Skeletal muscle tissue (tissue), 4 donors: ENCODE results near the gene TSPYL2. TPM values are rescaled to one million over a fixed set of nuclear protein-coding genes. Genes with fewer than 3 reads are reported as not detected.

ENCODE experiments used
- H3K27ac ChIP-seq: one replicate; pipeline ENCODE4 v1.7.0; 2013; ENCODE audit warnings: mild to moderate bottlenecking, low read depth, low read length, inconsistent platforms
- H3K27me3 ChIP-seq, 3 donors: one replicate each; pipeline ENCODE4 v1.7.0; 2013; ENCODE audit warnings: low read length in 3 of 3; ENCODE audit not compliant: control insufficient read depth in 3 of 3, insufficient read depth in 3 of 3
- H3K36me3 ChIP-seq, 3 donors: one replicate each; pipeline ENCODE4 v1.7.0; 2013; ENCODE audit warnings: low read length in 3 of 3; ENCODE audit not compliant: control insufficient read depth in 3 of 3, insufficient read depth in 3 of 3
- H3K4me1 ChIP-seq, 3 donors: one replicate each; pipeline ENCODE4 v1.7.0; 2013; ENCODE audit warnings: low read length in 3 of 3, mild to moderate bottlenecking in 3 of 3; ENCODE audit not compliant: control insufficient read depth in 3 of 3, insufficient read depth in 3 of 3
- H3K4me3 ChIP-seq, 3 donors: one replicate each; pipeline ENCODE4 v1.7.0; 2013; ENCODE audit warnings: low read length in 3 of 3
- H3K9ac ChIP-seq, 3 donors: one replicate each; pipeline ENCODE4 v1.7.0; 2013; ENCODE audit warnings: low read length in 3 of 3, mild to moderate bottlenecking in 3 of 3, moderate library complexity in 2 of 3, low read depth in 1 of 3
- H3K9me3 ChIP-seq, 3 donors: one replicate each; pipeline ENCODE4 v1.7.0; 2013; ENCODE audit warnings: low read length in 3 of 3; ENCODE audit not compliant: control insufficient read depth in 3 of 3
- total RNA-seq: library from RNA; depleted of rRNA; stranded (reverse); fragments of >200 nt; gene quantifications from one replicate; pipeline ENCODE4 v1.2.3, GENCODE V29; 2014
- donor health status: Osteomylitis.

TSPYL2 gene
- total RNA-seq, 1 donor from 2014 or later = 7.3 TPM

DNA sequence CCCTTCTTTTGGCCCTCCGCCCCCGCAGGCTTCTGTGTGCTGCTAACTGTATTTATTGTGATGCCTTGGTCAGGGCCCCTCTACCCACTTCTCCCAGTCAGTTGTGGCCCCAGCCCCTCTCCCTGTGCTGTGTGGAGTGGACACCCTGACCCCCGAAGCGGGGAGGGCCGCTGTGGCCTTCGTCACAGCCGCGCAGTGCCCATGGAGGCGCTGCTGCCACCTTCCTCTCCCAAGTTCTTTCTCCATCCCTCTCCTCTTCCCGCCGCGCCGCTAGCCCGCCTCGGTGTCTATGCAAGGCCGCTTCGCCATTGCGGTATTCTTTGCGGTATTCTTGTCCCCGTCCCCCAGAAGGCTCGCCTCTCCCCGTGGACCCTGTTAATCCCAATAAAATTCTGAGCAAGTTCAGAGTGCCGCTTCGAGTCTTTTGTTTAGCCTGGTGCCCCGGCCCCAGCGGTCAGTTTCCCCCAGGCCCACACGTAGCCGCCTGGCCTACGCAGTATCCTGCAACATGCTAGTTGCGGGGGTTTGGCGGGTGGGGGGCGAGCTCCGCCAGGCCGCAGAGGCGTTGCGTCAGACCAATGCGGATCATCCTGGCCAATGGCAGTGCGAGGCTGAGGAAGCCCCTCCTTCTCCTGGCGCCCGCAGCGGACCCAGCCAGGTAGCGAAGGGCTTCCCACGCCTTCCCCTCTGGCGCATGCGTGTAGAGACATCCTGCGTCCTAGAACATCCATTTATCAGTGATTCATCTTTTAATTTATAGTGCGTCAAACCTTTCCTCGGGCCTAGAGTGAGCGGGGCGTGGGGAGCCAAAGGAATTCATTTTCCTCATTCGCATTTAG, 6.2 kb downstream of the TSPYL2 start:
- Histone ChIP-seq H3K9ac (peak overlapping the region; percentile 51 to 76 (median 61)), H3K4me1 (peaks cover 9 to 15% (median 14%) of the 10 kb centered on the region in 3 donors), H3K4me3 (peak overlapping the region; percentile 51 to 78 (median 72)), H3K36me3 (peaks cover 5 to 13% (median 9%) of the 10 kb centered on the region in 3 donors), H3K27me3 (no peaks in the 10 kb centered on the region), H3K27ac (peak overlapping the region; percentile 46), H3K9me3 (no peaks in the 10 kb centered on the region)

GRCh38 chrX:53089224-53089842, 7.2 kb downstream of the TSPYL2 start:
- no peaks in the 10 kb centered on the region for H3K9me3 ChIP-seq
- no peak overlapping the region for H3K27ac ChIP-seq
- no peaks in the 10 kb centered on the region for H3K27me3 ChIP-seq
- peaks cover 4 to 10% (median 4%) of the 10 kb centered on the region in 3 donors for H3K4me1 ChIP-seq
- H3K4me3 ChIP-seq = peak overlapping the region; percentile 51 to 78 (median 72)
- H3K36me3 ChIP-seq = peaks cover 3 to 13% (median 9%) of the 10 kb centered on the region in 3 donors
- peak overlapping the region; percentile 57 to 76 (median 61) for H3K9ac ChIP-seq

GRCh38 chrX:53089925-53090324, 7.8 kb downstream of the TSPYL2 start:
- Histone ChIP-seq H3K9ac (no peak overlapping the region), H3K4me1 (peaks cover 4 to 10% (median 9%) of the 10 kb centered on the region in 3 donors), H3K27me3 (no peaks in the 10 kb centered on the region), H3K36me3 (peaks cover 3 to 13% (median 9%) of the 10 kb centered on the region in 3 donors), H3K9me3 (no peaks in the 10 kb centered on the region), H3K27ac (no peak overlapping the region), H3K4me3 (no peak overlapping the region)

DNA sequence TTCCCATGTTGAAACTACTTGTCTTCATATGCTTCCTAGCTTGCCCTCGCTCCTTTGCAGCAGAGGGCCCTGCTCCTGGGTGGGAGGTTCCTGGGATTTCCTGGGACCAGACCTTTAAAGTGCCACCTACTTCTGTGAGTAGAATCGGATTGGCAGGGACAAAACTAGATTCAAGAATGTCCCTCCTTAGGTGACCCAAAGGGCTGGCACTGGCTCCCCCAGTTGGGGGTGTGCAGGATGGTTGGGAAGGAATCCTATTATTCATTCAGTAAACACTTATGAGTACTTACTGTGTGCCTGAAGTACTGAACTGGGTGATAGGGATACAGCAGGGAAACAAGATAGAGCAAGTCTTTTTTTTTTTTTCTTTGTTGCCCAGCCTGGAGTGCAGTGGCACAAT, 9.2 kb downstream of the TSPYL2 start:
- Histone ChIP-seq H3K27ac (no peak overlapping the region), H3K36me3 (peaks cover 0 to under 1% (median 0%) of the 10 kb centered on the region in 3 donors), H3K9me3 (no peaks in the 10 kb centered on the region), H3K4me3 (no peak overlapping the region), H3K9ac (no peak overlapping the region), H3K27me3 (no peaks in the 10 kb centered on the region), H3K4me1 (peaks cover 4 to 9% (median 8%) of the 10 kb centered on the region in 3 donors)

DNA sequence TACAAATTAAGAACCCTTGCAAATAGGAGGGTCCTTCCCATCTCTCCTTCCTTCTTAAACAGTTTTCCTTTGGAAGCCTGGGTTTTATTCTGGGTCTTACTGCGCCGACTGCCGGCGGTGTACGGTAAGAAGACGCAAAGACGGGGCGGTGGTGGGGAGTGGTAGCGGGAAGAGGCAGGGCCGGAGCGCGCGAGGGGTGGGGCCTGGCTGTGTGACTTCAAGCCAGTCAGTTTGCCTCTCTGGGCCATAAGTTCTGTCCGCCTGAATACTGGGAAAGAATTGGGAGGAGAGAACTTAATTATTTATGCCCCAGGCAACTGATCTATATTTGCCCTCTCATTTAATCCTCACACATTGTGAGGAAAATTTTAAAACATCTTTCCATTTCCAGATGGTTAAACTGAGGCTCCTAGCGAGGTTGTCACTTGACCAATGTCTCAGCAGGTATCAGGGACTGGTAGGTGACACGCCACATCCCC, 11.0 kb downstream of the TSPYL2 start:
- peak overlapping the region; percentile 39 to 78 (median 76) for H3K9ac ChIP-seq
- peak overlapping the region; percentile 64 to 84 (median 67) for H3K4me3 ChIP-seq
- peak overlapping the region; percentile 85 for H3K27ac ChIP-seq
- H3K9me3 ChIP-seq = no peaks in the 10 kb centered on the region
- no peaks in the 10 kb centered on the region for H3K36me3 ChIP-seq
- no peaks in the 10 kb centered on the region for H3K27me3 ChIP-seq
- H3K4me1 ChIP-seq = peaks cover 0 to 9% (median 4%) of the 10 kb centered on the region in 3 donors

GRCh38 chrX:53093748-53094581, 11.8 kb downstream of the TSPYL2 start, which contains the start of gene KANTR:
TSS of gene KANTR (plus strand) at chrX:53094142. CDS start at chrX:53124273, 30,131 bp downstream.
- H3K27ac ChIP-seq = peak within 1 kb of the TSS; percentile 85
- H3K4me3 ChIP-seq = peak within 1 kb of the TSS; percentile 71 to 84 (median 81)
- H3K27me3 ChIP-seq = no peaks in the 10 kb centered on the region
- H3K9me3 ChIP-seq = no peaks in the 10 kb centered on the region
- H3K9ac ChIP-seq = peak within 1 kb of the TSS; percentile 65 to 81 (median 76)
- peaks cover 0 to 9% (median 2%) of the 10 kb centered on the region in 3 donors for H3K4me1 ChIP-seq
- no peaks in the 10 kb centered on the region for H3K36me3 ChIP-seq

DNA sequence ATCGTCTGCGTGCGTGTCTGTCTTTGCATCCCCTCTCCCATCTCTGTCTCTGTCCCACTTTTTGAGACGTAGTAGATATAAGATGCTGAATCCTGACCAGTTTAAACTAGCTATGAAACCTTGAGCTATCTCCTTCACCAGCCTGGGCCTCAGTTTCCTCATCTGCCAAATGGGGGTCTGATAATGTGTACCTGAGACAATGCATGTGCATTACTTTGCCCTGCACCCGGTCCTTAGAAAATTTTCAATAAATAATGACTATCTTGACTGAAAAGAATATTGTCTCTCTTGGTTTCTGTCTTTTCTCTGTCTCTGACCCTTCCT, 12.4 kb downstream of the TSPYL2 start:
- Histone ChIP-seq H3K27ac (peak overlapping the region; percentile 66), H3K9ac (peak overlapping the region; percentile 65 to 81 (median 74)), H3K27me3 (no peaks in the 10 kb centered on the region), H3K4me3 (peak overlapping the region; percentile 71 to 84 (median 81)), H3K9me3 (no peaks in the 10 kb centered on the region), H3K36me3 (no peaks in the 10 kb centered on the region), H3K4me1 (peaks cover 0 to 9% (median 2%) of the 10 kb centered on the region in 3 donors)

- Histone ChIP-seq H3K9ac (no peak overlapping the region), H3K27me3 (no peaks in the 10 kb centered on the region), H3K4me1 (peaks cover 0 to 9% (median 2%) of the 10 kb centered on the region in 3 donors), H3K4me3 (no peak overlapping the region), H3K27ac (no peak overlapping the region), H3K36me3 (peaks cover 0 to under 1% (median 0%) of the 10 kb centered on the region in 3 donors), H3K9me3 (no peaks in the 10 kb centered on the region)
Observed at GRCh38 chrX:53095796-53096195, 13.6 kb downstream of the TSPYL2 start.

GRCh38 chrX:53114864-53115549, 32.8 kb downstream of the TSPYL2 start:
- Histone ChIP-seq H3K4me3 (no peak overlapping the region), H3K27ac (peak overlapping the region; percentile 36)

More at GRCh38 chrX:53114864-53115549, 32.8 kb downstream of the TSPYL2 start:
- Histone ChIP-seq H3K27me3 (no peaks in the 10 kb centered on the region), H3K4me1 (peaks cover 5 to 11% (median 9%) of the 10 kb centered on the region in 3 donors), H3K9me3 (no peaks in the 10 kb centered on the region), H3K36me3 (peaks cover 0 to 4% (median 0%) of the 10 kb centered on the region in 3 donors), H3K9ac (no peak overlapping the region)
